Endothelial cell of umbilical vein (primary cell): Measurements from ENCODE around the gene PLCB4.

Experiments
- EZH2 ChIP-seq: IDR thresholded peaks from 2 replicates; pipeline ENCODE4 v1.6.1; 2012; ENCODE audit warnings: borderline replicate concordance, low read depth, mild to moderate bottlenecking, moderate library complexity, low read length, inconsistent platforms; ENCODE audit not compliant: severe bottlenecking
- GATA2 ChIP-seq: IDR thresholded peaks from 2 replicates; pipeline ENCODE4 v1.7.0; 2011; ENCODE audit warnings: low read depth, mild to moderate bottlenecking, moderate library complexity, mixed read lengths, low read length; ENCODE audit not compliant: insufficient read length, insufficient read depth
- MYC ChIP-seq: IDR thresholded peaks from one replicate; pipeline ENCODE4 v1.6.1; 2011; ENCODE audit warnings: mild to moderate bottlenecking, low read depth, low read length
- POLR2A ChIP-seq: IDR thresholded peaks from 2 replicates; pipeline ENCODE4 v1.6.1; 2012; ENCODE audit warnings: low read depth, mild to moderate bottlenecking, control low read depth, low read length
- POLR2AphosphoS5 ChIP-seq: IDR thresholded peaks from 2 replicates; pipeline ENCODE4 v1.6.1; 2012; ENCODE audit warnings: low read depth, mild to moderate bottlenecking, control low read depth, low read length, moderate library complexity; ENCODE audit not compliant: insufficient read depth
- TF ChIP-seq, protein P1 (sequence below), 2 donors: IDR thresholded peaks; 1 replicate in 1 of 2; 2 replicates in 1 of 2; pipeline ENCODE4 v1.5.1; 2011; ENCODE audit warnings: low read length in 2 of 2, mild to moderate bottlenecking in 2 of 2, moderate library complexity in 2 of 2, control low read depth in 1 of 2, inconsistent platforms in 1 of 2, low read depth in 1 of 2; ENCODE audit not compliant: insufficient read depth in 1 of 2; ENCODE audit errors: extremely low read depth in 1 of 2
- TF ChIP-seq, protein P2 (sequence below): IDR thresholded peaks from 2 replicates; pipeline ENCODE4 v1.6.1; 2011; ENCODE audit not compliant: insufficient read depth, insufficient read length

DNA sequence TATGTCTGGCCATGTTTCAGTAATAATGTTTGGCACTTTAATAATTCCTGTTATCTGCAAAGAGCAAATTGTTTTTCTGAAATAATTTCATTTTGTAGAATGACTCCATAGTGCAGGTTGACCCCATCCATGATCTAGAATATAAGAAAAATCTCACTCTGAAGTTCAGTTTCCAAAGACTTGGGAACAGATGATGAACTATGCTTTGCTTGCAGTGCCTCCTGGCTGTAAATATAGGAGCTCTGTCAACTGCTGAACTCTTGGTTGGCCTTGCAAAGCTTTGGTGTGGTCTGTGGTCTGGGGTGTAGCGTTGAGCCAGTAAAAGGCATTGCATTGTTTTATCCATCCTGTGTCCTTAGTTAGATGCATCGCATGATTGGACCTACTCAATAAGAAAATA lies 104.0 kb downstream of the PLCB4 start:
- TF ChIP-seq, protein P1, sequence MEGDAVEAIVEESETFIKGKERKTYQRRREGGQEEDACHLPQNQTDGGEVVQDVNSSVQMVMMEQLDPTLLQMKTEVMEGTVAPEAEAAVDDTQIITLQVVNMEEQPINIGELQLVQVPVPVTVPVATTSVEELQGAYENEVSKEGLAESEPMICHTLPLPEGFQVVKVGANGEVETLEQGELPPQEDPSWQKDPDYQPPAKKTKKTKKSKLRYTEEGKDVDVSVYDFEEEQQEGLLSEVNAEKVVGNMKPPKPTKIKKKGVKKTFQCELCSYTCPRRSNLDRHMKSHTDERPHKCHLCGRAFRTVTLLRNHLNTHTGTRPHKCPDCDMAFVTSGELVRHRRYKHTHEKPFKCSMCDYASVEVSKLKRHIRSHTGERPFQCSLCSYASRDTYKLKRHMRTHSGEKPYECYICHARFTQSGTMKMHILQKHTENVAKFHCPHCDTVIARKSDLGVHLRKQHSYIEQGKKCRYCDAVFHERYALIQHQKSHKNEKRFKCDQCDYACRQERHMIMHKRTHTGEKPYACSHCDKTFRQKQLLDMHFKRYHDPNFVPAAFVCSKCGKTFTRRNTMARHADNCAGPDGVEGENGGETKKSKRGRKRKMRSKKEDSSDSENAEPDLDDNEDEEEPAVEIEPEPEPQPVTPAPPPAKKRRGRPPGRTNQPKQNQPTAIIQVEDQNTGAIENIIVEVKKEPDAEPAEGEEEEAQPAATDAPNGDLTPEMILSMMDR (IDR thresholded peaks at IDR 0.05; ENCODE audit: extremely low read depth in 1 of 2, insufficient read depth in 1 of 2, low read depth in 1 of 2, low read length in 2 of 2) = no peak
- no peak for TF ChIP-seq POLR2A
- TF ChIP-seq POLR2AphosphoS5 = no peak
- no peak for TF ChIP-seq EZH2
- TF ChIP-seq MYC = no peak
- TF ChIP-seq GATA2 = no peak
- TF ChIP-seq, protein P2, sequence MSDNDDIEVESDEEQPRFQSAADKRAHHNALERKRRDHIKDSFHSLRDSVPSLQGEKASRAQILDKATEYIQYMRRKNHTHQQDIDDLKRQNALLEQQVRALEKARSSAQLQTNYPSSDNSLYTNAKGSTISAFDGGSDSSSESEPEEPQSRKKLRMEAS = no peak
